ENCODE results near the gene AIDA. TPM values are rescaled to one million over a fixed set of nuclear protein-coding genes. Genes with fewer than 3 reads are reported as not detected.

The AIDA gene, protein sequence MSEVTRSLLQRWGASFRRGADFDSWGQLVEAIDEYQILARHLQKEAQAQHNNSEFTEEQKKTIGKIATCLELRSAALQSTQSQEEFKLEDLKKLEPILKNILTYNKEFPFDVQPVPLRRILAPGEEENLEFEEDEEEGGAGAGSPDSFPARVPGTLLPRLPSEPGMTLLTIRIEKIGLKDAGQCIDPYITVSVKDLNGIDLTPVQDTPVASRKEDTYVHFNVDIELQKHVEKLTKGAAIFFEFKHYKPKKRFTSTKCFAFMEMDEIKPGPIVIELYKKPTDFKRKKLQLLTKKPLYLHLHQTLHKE
- 10 to 100 TPM; 48.2 to 61.9 (median 52.7) TPM for total RNA-seq

DNA sequence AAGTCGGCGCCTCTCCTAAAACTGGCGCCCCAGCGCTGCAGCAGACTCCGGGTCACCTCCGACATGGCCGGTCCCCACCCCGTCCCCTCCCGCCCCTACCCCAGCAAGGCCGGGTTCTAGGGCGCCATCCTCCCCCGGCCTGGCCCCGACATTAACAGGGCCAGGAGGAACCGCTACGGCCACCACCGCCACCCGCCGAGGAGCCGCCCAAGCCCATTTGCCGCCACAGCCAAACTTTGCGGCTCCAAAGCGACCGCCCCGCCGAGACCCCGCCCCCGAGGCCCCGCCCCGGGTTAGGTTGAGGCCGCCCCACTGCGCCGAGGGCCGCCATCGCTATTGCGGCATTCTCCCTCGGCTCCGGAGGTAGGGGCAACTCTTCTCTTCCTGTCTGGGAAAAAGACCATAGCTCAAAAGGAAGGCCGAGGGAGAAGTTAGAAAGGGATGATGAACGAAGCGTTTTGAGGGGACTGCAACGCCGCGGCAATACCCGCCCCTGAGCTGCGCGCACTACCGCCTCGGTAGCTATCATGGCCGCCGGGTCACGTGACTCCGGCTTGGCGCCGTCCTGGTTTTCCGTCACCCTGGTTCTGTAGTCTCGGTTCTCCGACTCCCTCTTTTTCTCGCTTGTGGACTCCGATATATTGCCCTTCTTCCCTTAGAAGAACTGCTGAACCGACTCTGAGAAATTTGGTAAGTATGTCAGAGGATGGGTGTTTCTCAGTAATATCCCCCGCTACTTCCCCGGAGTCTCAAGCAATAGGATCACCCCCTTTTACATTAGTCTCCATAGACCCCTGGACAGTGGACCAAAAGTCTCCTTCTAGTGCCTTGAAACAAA, at the start of gene AIDA, which contains the start of gene BROX:
AIDA (minus strand) TSS at position 239 of the 838 bp plus-strand sequence; CDS start at position 65, 174 bp downstream.
BROX (plus strand) TSS at position 312 of the 838 bp plus-strand sequence. CDS start 3,136 bp downstream, outside the sequence.
- intact Hi-C loops (cut with DNase I), result loop anchor here (5.0 kb wide), 1 partner anchor 70 kb away; no protein-coding TSS in a partner anchor
- TF ChIP-seq, protein P1, sequence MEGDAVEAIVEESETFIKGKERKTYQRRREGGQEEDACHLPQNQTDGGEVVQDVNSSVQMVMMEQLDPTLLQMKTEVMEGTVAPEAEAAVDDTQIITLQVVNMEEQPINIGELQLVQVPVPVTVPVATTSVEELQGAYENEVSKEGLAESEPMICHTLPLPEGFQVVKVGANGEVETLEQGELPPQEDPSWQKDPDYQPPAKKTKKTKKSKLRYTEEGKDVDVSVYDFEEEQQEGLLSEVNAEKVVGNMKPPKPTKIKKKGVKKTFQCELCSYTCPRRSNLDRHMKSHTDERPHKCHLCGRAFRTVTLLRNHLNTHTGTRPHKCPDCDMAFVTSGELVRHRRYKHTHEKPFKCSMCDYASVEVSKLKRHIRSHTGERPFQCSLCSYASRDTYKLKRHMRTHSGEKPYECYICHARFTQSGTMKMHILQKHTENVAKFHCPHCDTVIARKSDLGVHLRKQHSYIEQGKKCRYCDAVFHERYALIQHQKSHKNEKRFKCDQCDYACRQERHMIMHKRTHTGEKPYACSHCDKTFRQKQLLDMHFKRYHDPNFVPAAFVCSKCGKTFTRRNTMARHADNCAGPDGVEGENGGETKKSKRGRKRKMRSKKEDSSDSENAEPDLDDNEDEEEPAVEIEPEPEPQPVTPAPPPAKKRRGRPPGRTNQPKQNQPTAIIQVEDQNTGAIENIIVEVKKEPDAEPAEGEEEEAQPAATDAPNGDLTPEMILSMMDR (IDR thresholded peaks at IDR 0.05), result peak in 2 of 6 experiments; percentile 20 to 28
- peak in 1 of 2 donors; percentile 74 for TF ChIP-seq POLR2A (IDR thresholded peaks at IDR 0.05)
- H3K27ac ChIP-seq, result peak within 1 kb of the TSS; percentile 93 to 98 (median 96)
- no peaks in the 10 kb centered on the region for H3K9me3 ChIP-seq
- H3K36me3 ChIP-seq, result peaks cover 5 to 6% of the 10 kb centered on the region in 2 donors
- H3K4me1 ChIP-seq, result peaks cover 13 to 17% of the 10 kb centered on the region in 2 donors
- peak within 1 kb of the TSS; percentile 68 to 96 (median 76) for H3K4me3 ChIP-seq (replicated peaks in 1 of 3)
- no peaks in the 10 kb centered on the region for H3K27me3 ChIP-seq
- DNase-seq, result peak; percentile 94 to 95
- 0 to 1% methylated on average over 27 to 38 of the region's 62 CpGs for WGBS, 2 donors

DNA sequence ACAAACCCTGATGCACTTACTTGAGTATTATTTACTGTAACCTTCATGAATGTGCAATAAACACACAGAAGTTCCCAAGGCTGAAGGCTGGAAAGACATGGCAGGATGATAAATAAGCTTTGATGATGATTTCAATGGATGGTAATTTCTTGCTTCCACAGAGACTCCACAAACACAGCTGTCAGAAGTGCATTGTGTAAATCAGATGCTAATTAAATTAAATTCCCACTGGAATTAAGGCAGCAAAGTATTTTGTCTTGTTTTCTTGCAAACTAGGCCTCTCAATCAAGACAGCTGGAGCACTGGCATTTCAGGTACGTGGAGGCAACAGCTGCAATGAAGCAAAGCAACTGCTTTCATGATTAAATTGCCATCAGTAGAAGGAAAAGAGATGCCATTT, 48.8 kb upstream of the AIDA start:
- Histone ChIP-seq H3K27me3 (no peaks in the 10 kb centered on the region), H3K4me3 (replicated peaks in 1 of 3) (no peak overlapping the region), H3K36me3 (no peaks in the 10 kb centered on the region), H3K4me1 (no peaks in the 10 kb centered on the region), H3K9me3 (no peaks in the 10 kb centered on the region), H3K27ac (no peak overlapping the region)
- no peak for DNase-seq
- intact Hi-C loops (cut with DNase I), result no loop called here
- no peak for TF ChIP-seq POLR2A (IDR thresholded peaks at IDR 0.05)
- TF ChIP-seq, protein P1 (IDR thresholded peaks at IDR 0.05), result no peak
- WGBS, 2 donors, result 89 to 94% methylated on average over 1 of the region's 1 CpG

DNA sequence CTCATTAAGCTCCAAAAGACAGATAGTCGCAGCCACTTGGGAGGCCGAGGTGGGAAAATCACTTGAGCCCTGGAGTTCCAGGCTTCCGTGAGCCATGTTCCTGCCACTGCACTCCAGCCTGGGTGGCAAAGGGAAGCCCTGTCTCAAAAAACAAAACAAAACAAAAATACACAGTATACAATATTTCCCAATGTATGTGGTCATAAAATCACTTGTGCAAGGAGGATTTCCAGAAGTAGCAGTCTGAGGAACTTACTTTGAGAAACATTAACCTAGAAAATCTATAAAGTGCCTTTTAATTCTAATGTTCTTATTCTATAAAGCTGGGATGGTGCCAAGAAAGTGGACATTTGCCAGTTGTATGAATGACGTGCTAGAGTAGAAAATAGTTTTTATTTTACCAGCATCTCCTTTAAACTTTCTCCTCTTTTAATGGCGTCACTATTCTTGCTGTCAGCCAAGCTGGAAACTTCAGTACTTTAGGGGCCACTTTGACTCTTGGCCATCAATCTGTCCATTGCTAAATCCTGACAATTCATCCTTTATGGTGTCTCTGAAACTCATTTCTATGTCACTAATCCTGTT, 47.3 kb upstream of the AIDA start:
- no peaks in the 10 kb centered on the region for H3K36me3 ChIP-seq
- TF ChIP-seq, protein P1 (IDR thresholded peaks at IDR 0.05), result no peak
- TF ChIP-seq POLR2A (IDR thresholded peaks at IDR 0.05), result no peak
- WGBS, 2 donors, result 83 to 86% methylated on average over 5 of the region's 5 CpGs
- no peaks in the 10 kb centered on the region for H3K27me3 ChIP-seq
- no peaks in the 10 kb centered on the region for H3K4me1 ChIP-seq
- intact Hi-C loops (cut with DNase I), result no loop called here
- H3K9me3 ChIP-seq, result no peaks in the 10 kb centered on the region
- no peak for DNase-seq
- H3K4me3 ChIP-seq (replicated peaks in 1 of 3), result no peak overlapping the region
- H3K27ac ChIP-seq, result no peak overlapping the region

DNA sequence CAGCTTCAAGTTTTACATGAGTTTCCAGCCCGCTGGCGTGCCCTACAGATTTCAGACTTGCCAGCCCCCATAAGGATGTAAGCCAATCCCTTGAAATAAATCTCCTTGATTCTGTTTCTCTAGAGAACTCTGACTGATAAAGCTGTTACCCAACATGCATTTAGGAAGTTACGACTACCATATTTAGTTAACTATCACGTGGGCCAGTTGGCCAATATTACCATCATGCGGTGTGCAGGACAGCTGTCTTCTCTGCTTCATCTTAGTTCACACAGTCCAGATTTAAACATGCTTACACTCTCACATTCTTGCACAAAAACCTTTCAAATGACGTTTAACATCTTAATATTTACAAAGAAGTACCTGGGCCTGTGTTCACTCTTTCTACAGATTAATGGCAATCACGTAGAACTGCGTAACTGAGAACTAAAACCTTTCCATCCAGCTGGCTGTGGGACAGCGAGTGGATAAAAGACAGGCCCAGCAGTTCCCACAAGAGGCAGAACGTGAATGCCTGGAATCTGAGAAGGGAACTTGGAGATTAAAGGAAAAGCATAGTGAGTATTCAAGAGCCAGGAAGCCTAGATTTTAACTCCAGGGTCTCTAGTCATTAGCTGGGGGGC, 45.5 kb upstream of the AIDA start:
- no peak for DNase-seq
- Histone ChIP-seq H3K4me1 (no peaks in the 10 kb centered on the region), H3K36me3 (no peaks in the 10 kb centered on the region), H3K9me3 (no peaks in the 10 kb centered on the region), H3K27ac (no peak overlapping the region), H3K4me3 (replicated peaks in 1 of 3) (no peak overlapping the region), H3K27me3 (no peaks in the 10 kb centered on the region)
- intact Hi-C loops (cut with DNase I), result no loop called here
- no peak for TF ChIP-seq POLR2A (IDR thresholded peaks at IDR 0.05)
- TF ChIP-seq, protein P1 (IDR thresholded peaks at IDR 0.05), result no peak
- WGBS, 2 donors, result 76 to 81% methylated on average over 10 of the region's 10 CpGs

Data from thyroid gland (tissue), 4 donors.